Neural progenitor cell (in vitro differentiated cells): ENCODE data around the gene SHROOM3.

Source experiments
- CTCF ChIP-seq: fragments of 200-600 bp; sonication (generic); IDR thresholded peaks from 2 replicates; pipeline ENCODE4 v1.5.1; 2017; ENCODE audit warnings: antibody characterized with exemption, mild to moderate bottlenecking
- EZH2 ChIP-seq: fragments of 200-600 bp; sonication (generic); IDR thresholded peaks from 2 replicates; pipeline ENCODE4 v1.6.1; 2017; ENCODE audit warnings: antibody characterized with exemption, mild to moderate bottlenecking, moderate library complexity

GRCh38 chr4:76696109-76696508, 261.1 kb downstream of the SHROOM3 start:
- no peak for TF ChIP-seq CTCF
- no peak for TF ChIP-seq EZH2
